K562 (cell line): ENCODE measurements around the gene GARIN5B. TPM values are rescaled to one million over a fixed set of nuclear protein-coding genes. Genes with fewer than 3 reads are reported as not detected.

Experiments
- CEBPB ChIP-seq: fragments of 450-650 bp; IDR thresholded peaks from 2 replicates; pipeline ENCODE4 v1.6.1; 2016; ENCODE audit warnings: missing genetic modification characterization, missing compliant biosample characterization
- CHCHD3 ChIP-seq: fragments of 250-450 bp; sonication (Bioruptor Pico); IDR thresholded peaks from 2 replicates; pipeline ENCODE4 v2.1.2; 2022; ENCODE audit warnings: mild to moderate bottlenecking
- DIDO1 ChIP-seq: fragments of 450-650 bp; IDR thresholded peaks from 2 replicates; pipeline ENCODE4 v1.6.1; 2016; ENCODE audit warnings: low read depth, missing biosample characterization, missing genetic modification characterization
- DPF2 ChIP-seq: fragments of 450-650 bp; IDR thresholded peaks from 2 replicates; pipeline ENCODE4 v1.6.1; 2016
- ELF4 ChIP-seq: fragments of 450-650 bp; formaldehyde crosslinking; IDR thresholded peaks from 2 replicates; pipeline ENCODE4 v1.4.0; 2022; ENCODE audit warnings: missing genetic modification characterization
- HNRNPUL1 ChIP-seq: fragments of 200-400 bp; formaldehyde crosslinking; IDR thresholded peaks from 2 replicates; pipeline ENCODE4 v1.6.1; 2017; ENCODE audit warnings: low read length
- KAT2B ChIP-seq: IDR thresholded peaks from one replicate; pipeline ENCODE4 v1.6.1; 2012; ENCODE audit warnings: low read depth, mild to moderate bottlenecking, control low read depth, inconsistent platforms, low read length, moderate library complexity
- KDM5B ChIP-seq: fragments of 200-600 bp; sonication (generic); IDR thresholded peaks from 2 replicates; pipeline ENCODE4 v1.6.1; 2012; ENCODE audit warnings: low read depth, mild to moderate bottlenecking, moderate library complexity, low read length, control low read depth, inconsistent platforms; ENCODE audit not compliant: insufficient replicate concordance
- MXI1 ChIP-seq: IDR thresholded peaks from 2 replicates; pipeline ENCODE4 v1.6.1; 2011; ENCODE audit warnings: low read depth, mild to moderate bottlenecking, improper control_type of control experiment, low read length
- MYC ChIP-seq, 2 experiments: fragments of 250-450 bp in 1 of 2; sonication (Bioruptor Pico) in 1 of 2; IDR thresholded peaks; 2 replicates each; pipeline versions ENCODE4 v1.5.1 to v1.6.1; 2012 to 2021; ENCODE audit warnings: low read depth in 2 of 2, borderline replicate concordance in 1 of 2, improper control_type of control experiment in 1 of 2, low read length in 1 of 2, mild to moderate bottlenecking in 1 of 2, moderate library complexity in 1 of 2
- XRCC5 ChIP-seq: fragments of 200-400 bp; formaldehyde crosslinking; IDR thresholded peaks from 2 replicates; pipeline ENCODE4 v1.6.1; 2017; ENCODE audit warnings: low read depth, mild to moderate bottlenecking, low read length
- ZC3H8 ChIP-seq: fragments of 450-650 bp; IDR thresholded peaks from 2 replicates; pipeline ENCODE4 v1.6.1; 2017
- ZNF197 ChIP-seq: fragments of 200-800 bp; sonication (Bioruptor generic); IDR thresholded peaks from 2 replicates; pipeline ENCODE4 v1.6.1; 2016; ENCODE audit warnings: low read depth, missing genetic modification characterization, missing compliant biosample characterization
- ZNF696 ChIP-seq: fragments of 250-450 bp; sonication (Bioruptor Pico); conservative IDR thresholded peaks from 2 replicates; pipeline ENCODE4 v1.4.0; 2020; ENCODE audit warnings: mild to moderate bottlenecking, moderate library complexity
- polyA plus RNA-seq, 8 experiments: library from polyadenylated mRNA; depleted of rRNA in 4 of 8; stranded (reverse) in 5 of 8; unstranded in 3 of 8; fragments of >200 nt; fragmentation: Nextera tagmentation in 2 of 8; fragmentation: Illumina TruSeq in 1 of 8; extraction: Ambion mirVana in 2 of 8; extraction: Trizol in 1 of 8; gene quantifications; 2 replicates each; pipeline versions ENCODE4 v1.2.1 to v1.2.3, GENCODE V29; 2011 to 2014; ENCODE audit warnings: inconsistent platforms in 1 of 8, missing spikeins in 1 of 8
- total RNA-seq, 7 experiments: library from RNA; depleted of rRNA in 6 of 7; stranded (reverse); fragments of >200 nt in 6 of 7; fragmentation: Illumina TruSeq in 2 of 7; extraction: Trizol in 2 of 7; gene quantifications; 2 replicates each; pipeline versions ENCODE4 v1.2.1 to v1.2.3, GENCODE V29; 2011 to 2021; ENCODE audit warnings: low replicate concordance in 1 of 7
- TF ChIP-seq, protein P1 (sequence below): IDR thresholded peaks from 2 replicates; pipeline ENCODE4 v1.6.1; 2011; ENCODE audit not compliant: insufficient read length; ENCODE audit errors: extremely low read depth
- TF ChIP-seq, protein P2 (sequence below): fragments of 450-650 bp; IDR thresholded peaks from 2 replicates; pipeline ENCODE4 v1.6.1; 2016
- TF ChIP-seq, protein P3 (sequence below): sonication (generic); formaldehyde crosslinking; IDR thresholded peaks from 2 replicates; pipeline ENCODE4 v1.9.0; 2022; ENCODE audit warnings: mild to moderate bottlenecking, missing genetic modification reagents

GARIN5B gene
- total and polyA plus RNA-seq, 9 of the 15 experiments (the other 6 are each of a cell fraction or from before 2014, with no cell fraction given) = not detected

DNA sequence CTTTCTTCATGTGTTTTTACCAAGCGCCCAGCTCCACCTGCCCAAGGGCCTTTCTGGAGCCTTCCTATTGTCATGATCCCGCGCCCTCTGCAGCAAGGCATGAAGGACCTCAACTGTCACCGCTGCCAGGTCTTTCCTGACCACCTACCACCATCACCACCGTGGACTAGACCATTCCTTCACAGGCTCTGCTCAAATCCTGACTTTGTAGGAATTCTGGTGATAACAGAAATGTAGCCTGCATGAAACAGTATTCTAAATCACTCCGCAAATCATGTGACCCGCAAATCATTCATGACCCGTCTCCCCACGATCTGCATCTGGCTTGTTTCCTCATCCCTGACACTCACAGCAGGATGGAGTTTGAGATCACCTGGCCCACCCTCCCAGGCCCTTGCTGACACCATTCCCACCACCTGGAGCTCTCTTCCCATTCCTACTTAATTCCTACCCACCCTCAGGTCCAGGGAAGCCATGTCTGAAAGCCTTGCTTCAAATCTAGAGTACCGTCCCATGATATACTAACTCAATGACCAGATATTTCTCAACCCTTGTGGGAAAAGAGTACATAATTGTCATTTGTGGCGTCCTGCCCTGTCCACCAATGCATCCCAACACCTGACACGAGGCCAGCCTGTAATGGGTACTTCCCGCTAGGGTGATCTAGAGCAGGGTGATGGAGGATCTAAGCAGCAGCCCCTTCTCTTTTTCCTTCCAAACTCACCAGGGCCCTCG is 43.2 kb upstream of the GARIN5B start (continued):
- TF ChIP-seq, protein P1, sequence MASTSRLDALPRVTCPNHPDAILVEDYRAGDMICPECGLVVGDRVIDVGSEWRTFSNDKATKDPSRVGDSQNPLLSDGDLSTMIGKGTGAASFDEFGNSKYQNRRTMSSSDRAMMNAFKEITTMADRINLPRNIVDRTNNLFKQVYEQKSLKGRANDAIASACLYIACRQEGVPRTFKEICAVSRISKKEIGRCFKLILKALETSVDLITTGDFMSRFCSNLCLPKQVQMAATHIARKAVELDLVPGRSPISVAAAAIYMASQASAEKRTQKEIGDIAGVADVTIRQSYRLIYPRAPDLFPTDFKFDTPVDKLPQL = no peak
- TF ChIP-seq CEBPB (tag) (0 out of 2 replicates have a peak, but pooled peaks have one; percentile 23), KDM5B (peak; percentile 30), CHCHD3 (no peak), MYC (IDR thresholded peaks at IDR 0.05; ENCODE audit: low read depth, low read length) (0 out of 2 replicates have a peak, but pooled peaks have one; percentile 22), MYC (CRISPR knock-in tag; IDR thresholded peaks at IDR 0.05; ENCODE audit: borderline replicate concordance, low read depth) (no peak), MXI1 (no peak), ZC3H8 (no peak), KAT2B (no peak), ZNF197 (no peak), ZNF696 (CRISPR knock-in tag) (no peak), HNRNPUL1 (0 out of 2 replicates have a peak, but pooled peaks have one; percentile 29), DPF2 (no peak), ELF4 (no peak), DIDO1 (tag) (no peak), XRCC5 (0 out of 2 replicates have a peak, but pooled peaks have one; percentile 22)
- TF ChIP-seq, protein P2, sequence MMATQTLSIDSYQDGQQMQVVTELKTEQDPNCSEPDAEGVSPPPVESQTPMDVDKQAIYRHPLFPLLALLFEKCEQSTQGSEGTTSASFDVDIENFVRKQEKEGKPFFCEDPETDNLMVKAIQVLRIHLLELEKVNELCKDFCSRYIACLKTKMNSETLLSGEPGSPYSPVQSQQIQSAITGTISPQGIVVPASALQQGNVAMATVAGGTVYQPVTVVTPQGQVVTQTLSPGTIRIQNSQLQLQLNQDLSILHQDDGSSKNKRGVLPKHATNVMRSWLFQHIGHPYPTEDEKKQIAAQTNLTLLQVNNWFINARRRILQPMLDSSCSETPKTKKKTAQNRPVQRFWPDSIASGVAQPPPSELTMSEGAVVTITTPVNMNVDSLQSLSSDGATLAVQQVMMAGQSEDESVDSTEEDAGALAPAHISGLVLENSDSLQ = no peak
- TF ChIP-seq, protein P3, sequence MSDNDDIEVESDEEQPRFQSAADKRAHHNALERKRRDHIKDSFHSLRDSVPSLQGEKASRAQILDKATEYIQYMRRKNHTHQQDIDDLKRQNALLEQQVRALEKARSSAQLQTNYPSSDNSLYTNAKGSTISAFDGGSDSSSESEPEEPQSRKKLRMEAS (CRISPR knock-in tag) = peak; percentile 44; the same call in 1 of the 2 replicates
